ENCODE measurements around the gene SAYSD1.

DNA sequence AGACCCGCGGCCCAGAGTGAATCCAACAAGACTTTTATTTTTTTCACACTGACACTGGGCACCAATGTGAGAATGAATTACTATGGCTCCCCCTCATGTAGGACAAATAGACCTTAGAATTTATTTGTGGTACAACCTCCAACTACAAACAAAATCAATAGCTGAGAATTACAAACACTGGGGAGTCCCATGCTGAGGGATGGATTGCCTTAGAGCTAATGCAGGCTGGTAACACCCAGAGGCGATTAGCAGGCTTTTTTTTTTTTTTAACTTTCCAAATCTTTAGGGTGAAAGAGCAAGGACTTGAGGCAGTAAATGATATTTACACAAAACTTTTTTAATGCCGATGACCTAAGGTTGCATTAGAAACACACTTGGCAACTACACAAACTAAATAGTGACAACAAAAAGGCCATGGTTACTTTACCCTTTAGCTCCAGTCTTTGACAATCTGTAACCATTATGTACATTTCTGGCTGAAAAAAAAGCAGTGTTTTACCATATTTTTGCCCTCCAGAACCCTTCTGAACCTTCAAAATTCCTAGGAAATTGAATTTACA lies 21.8 kb downstream of the SAYSD1 start:
- TF ChIP-seq, protein P1, sequence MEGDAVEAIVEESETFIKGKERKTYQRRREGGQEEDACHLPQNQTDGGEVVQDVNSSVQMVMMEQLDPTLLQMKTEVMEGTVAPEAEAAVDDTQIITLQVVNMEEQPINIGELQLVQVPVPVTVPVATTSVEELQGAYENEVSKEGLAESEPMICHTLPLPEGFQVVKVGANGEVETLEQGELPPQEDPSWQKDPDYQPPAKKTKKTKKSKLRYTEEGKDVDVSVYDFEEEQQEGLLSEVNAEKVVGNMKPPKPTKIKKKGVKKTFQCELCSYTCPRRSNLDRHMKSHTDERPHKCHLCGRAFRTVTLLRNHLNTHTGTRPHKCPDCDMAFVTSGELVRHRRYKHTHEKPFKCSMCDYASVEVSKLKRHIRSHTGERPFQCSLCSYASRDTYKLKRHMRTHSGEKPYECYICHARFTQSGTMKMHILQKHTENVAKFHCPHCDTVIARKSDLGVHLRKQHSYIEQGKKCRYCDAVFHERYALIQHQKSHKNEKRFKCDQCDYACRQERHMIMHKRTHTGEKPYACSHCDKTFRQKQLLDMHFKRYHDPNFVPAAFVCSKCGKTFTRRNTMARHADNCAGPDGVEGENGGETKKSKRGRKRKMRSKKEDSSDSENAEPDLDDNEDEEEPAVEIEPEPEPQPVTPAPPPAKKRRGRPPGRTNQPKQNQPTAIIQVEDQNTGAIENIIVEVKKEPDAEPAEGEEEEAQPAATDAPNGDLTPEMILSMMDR (conservative IDR thresholded peaks at IDR 0.05; ENCODE audit: low read length) = no peak
- no peak for TF ChIP-seq EZH2phosphoT487 (IDR thresholded peaks at IDR 0.05; ENCODE audit: borderline replicate concordance)
